HG03103 (cell line): ENCODE data around the gene NSD2.
"Not testable (repeated sequence)": the region's sequence is repeated elsewhere in the genome, so short reads cannot be mapped to it uniquely, and the experiment has no call there.

Source experiments
- ATAC-seq: cut with Tn5 transposase; IDR thresholded peaks from one replicate; pipeline ENCODE4 v1.9.1; 2021; ENCODE audit warnings: low read depth; ENCODE audit not compliant: unreplicated experiment

The NSD2 gene

GRCh38 chr4:1993718-1994516, 122.7 kb downstream of the NSD2 start:
- ATAC-seq: not testable (repeated sequence)

- no peak for ATAC-seq
Measured at GRCh38 chr4:1994938-1995337, 123.7 kb downstream of the NSD2 start.

GRCh38 chr4:1996866-1997611, 125.8 kb downstream of the NSD2 start:
- no peak for ATAC-seq

GRCh38 chr4:1997712-1998111, 126.5 kb downstream of the NSD2 start:
- no peak for ATAC-seq

GRCh38 chr4:1998296-1998695, 127.1 kb downstream of the NSD2 start:
- no peak for ATAC-seq

- ATAC-seq: not testable (repeated sequence)
Measured at GRCh38 chr4:1999308-1999707, 128.1 kb downstream of the NSD2 start.

GRCh38 chr4:2003361-2003760, 132.2 kb downstream of the NSD2 start:
- not testable (repeated sequence) for ATAC-seq

- ATAC-seq: no peak
Measured at GRCh38 chr4:2006367-2006766, 135.2 kb downstream of the NSD2 start.

- ATAC-seq: no peak
Measured at GRCh38 chr4:2006956-2007653, 135.9 kb downstream of the NSD2 start.

GRCh38 chr4:2007804-2008670, 136.8 kb downstream of the NSD2 start:
- ATAC-seq: no peak

GRCh38 chr4:2008671-2008920, 137.4 kb downstream of the NSD2 start:
- no peak for ATAC-seq

- ATAC-seq: peak; percentile 67
Measured at GRCh38 chr4:2008921-2009650, 137.9 kb downstream of the NSD2 start, which contains the start of gene NELFA. NELFA (minus strand) TSS chr4:2008974; CDS start chr4:2008959, 15 bp downstream.

- ATAC-seq: no peak
Measured at GRCh38 chr4:2009651-2010233, 138.5 kb downstream of the NSD2 start.

GRCh38 chr4:2011583-2011982, 140.4 kb downstream of the NSD2 start:
- ATAC-seq: no peak

- ATAC-seq: no peak
Measured at GRCh38 chr4:2015008-2015407, 143.8 kb downstream of the NSD2 start.

- ATAC-seq: not testable (repeated sequence)
Measured at GRCh38 chr4:2021358-2022018, 150.3 kb downstream of the NSD2 start.

GRCh38 chr4:2024683-2025082, 153.5 kb downstream of the NSD2 start:
- no peak for ATAC-seq

- no peak for ATAC-seq
Measured at GRCh38 chr4:2025817-2026216, 154.6 kb downstream of the NSD2 start.

- ATAC-seq: not testable (repeated sequence)
Measured at GRCh38 chr4:2027120-2027519, 155.9 kb downstream of the NSD2 start.
